Ascending aorta (tissue), 2 donors: Measurements from ENCODE around the gene PLB1. TPM values are rescaled to one million over a fixed set of nuclear protein-coding genes. Genes with fewer than 3 reads are reported as not detected.

Experiments used
- DNase-seq, 2 donors: peaks; one replicate each; pipeline ENCODE4 v3.0.0-alpha.2; 2019; ENCODE audit warnings: low spot score in 2 of 2
- H3K27ac ChIP-seq, 2 donors: fragments of 200-600 bp; sonication (generic); one replicate each; pipeline ENCODE4 v1.5.1; 2016 to 2017; ENCODE audit warnings: mild to moderate bottlenecking in 1 of 2
- H3K27me3 ChIP-seq: fragments of 200-600 bp; sonication (generic); one replicate; pipeline ENCODE4 v1.5.1; 2017
- H3K36me3 ChIP-seq, 2 donors: fragments of 200-600 bp; sonication (generic); one replicate each; pipeline ENCODE4 v1.5.1; 2016
- H3K4me1 ChIP-seq, 2 donors: fragments of 200-600 bp; sonication (generic); one replicate each; pipeline ENCODE4 v1.5.1; 2016 to 2017; ENCODE audit warnings: mild to moderate bottlenecking in 1 of 2
- H3K4me3 ChIP-seq, 2 donors: fragments of 200-600 bp; sonication (generic); one replicate each; pipeline ENCODE4 v1.5.1; 2016 to 2017; ENCODE audit warnings: mild to moderate bottlenecking in 1 of 2
- H3K9me3 ChIP-seq, 2 donors: fragments of 200-600 bp; sonication (generic); one replicate each; pipeline ENCODE4 v1.5.1; 2016
- intact Hi-C: fragments of 100-400 bp; cut with DNase I; formaldehyde crosslinking; loops from one replicate; pipeline ENCODE4 v1.15.1; 2023
- total RNA-seq: library from RNA; depleted of rRNA; stranded (reverse); fragments of >200 nt; gene quantifications from one replicate; pipeline ENCODE4 v1.1.0, GENCODE V29; 2016
- TF ChIP-seq, protein P1 (sequence below), 3 experiments: fragments of 200-600 bp in 2 of 3; fragments of 450-650 bp in 1 of 3; sonication (generic) in 2 of 3; IDR thresholded peaks; one replicate each; pipeline ENCODE4 v1.5.1; 2016 to 2019; ENCODE audit warnings: antibody characterized with exemption in 3 of 3, mild to moderate bottlenecking in 1 of 3, moderate library complexity in 1 of 3

Gene PLB1
- total RNA-seq, 1 donor from 2014 or later: 9.7 TPM

DNA sequence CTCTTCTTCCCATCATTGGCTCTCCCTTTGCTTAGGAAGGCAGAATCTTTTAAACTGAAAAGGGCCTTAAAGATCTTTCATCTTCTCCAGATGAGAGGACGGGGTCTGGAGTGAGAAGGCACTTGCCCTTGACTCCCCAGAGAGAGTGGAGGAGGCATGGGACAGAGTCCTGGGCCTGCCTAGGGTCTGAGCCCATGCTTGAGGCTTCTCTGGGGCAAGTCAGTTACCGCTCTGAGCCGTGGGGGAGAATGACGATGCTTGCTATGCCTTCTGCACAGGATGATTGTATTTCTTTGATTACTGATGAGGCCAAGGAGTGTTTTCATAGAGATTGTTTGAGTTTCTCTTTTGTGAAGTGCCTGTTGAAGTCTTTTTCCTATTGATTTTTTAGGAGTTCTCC lies 921 bp downstream of the PLB1 start:
- Histone ChIP-seq H3K4me1 (no peaks in the 10 kb centered on the region), H3K4me3 (no peak overlapping the region), H3K9me3 (no peaks in the 10 kb centered on the region), H3K27ac (no peak overlapping the region), H3K36me3 (no peaks in the 10 kb centered on the region), H3K27me3 (no peaks in the 10 kb centered on the region)
- intact Hi-C loops: no loop called here
- no peak for DNase-seq
- TF ChIP-seq, protein P1, sequence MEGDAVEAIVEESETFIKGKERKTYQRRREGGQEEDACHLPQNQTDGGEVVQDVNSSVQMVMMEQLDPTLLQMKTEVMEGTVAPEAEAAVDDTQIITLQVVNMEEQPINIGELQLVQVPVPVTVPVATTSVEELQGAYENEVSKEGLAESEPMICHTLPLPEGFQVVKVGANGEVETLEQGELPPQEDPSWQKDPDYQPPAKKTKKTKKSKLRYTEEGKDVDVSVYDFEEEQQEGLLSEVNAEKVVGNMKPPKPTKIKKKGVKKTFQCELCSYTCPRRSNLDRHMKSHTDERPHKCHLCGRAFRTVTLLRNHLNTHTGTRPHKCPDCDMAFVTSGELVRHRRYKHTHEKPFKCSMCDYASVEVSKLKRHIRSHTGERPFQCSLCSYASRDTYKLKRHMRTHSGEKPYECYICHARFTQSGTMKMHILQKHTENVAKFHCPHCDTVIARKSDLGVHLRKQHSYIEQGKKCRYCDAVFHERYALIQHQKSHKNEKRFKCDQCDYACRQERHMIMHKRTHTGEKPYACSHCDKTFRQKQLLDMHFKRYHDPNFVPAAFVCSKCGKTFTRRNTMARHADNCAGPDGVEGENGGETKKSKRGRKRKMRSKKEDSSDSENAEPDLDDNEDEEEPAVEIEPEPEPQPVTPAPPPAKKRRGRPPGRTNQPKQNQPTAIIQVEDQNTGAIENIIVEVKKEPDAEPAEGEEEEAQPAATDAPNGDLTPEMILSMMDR (IDR thresholded peaks at IDR 0.05): no peak

DNA sequence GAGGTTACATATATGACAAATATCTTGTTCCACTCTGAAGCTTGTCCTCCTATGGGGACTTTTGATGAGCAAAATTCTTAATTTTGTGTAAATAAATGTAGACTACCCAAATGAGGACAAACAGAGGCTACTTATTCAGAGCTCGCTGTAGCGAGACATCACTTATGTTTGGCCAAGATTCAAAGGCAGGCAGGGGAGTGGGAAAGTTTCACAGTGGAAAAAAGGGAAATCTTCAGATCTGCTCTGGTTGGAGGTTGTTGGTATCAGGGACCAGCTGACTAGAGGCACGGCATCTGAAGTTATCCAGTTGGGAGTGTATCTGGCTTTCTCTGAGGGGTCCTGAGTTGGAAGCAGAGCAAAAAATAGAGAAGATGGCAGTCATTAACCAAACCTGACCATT lies 1.3 kb downstream of the PLB1 start:
- TF ChIP-seq, protein P1 (IDR thresholded peaks at IDR 0.05): no peak
- no peak overlapping the region for H3K4me3 ChIP-seq
- H3K4me1 ChIP-seq: no peaks in the 10 kb centered on the region
- intact Hi-C loops: no loop called here
- H3K27me3 ChIP-seq: no peaks in the 10 kb centered on the region
- DNase-seq: no peak
- H3K9me3 ChIP-seq: no peaks in the 10 kb centered on the region
- no peaks in the 10 kb centered on the region for H3K36me3 ChIP-seq
- H3K27ac ChIP-seq: no peak overlapping the region

DNA sequence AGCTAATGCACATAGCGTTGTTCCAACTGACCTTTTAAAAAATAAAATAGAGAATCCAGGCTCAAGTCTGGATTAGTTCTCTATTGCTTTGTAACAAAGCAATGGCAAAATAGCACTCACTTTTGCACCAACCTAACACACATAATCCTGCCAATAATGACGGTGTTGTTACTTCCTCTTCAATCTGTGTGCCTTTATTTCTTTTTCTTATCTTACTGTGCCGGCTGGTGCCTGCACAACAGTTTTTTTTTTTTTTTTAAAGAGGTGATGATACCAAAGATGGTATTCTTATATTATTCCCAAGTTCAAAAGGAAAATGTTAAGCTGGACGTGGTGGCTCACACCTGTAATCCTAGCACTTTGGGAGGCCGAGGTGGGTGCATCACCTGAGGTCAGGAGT lies 3.4 kb downstream of the PLB1 start:
- intact Hi-C loops: no loop called here

DNA sequence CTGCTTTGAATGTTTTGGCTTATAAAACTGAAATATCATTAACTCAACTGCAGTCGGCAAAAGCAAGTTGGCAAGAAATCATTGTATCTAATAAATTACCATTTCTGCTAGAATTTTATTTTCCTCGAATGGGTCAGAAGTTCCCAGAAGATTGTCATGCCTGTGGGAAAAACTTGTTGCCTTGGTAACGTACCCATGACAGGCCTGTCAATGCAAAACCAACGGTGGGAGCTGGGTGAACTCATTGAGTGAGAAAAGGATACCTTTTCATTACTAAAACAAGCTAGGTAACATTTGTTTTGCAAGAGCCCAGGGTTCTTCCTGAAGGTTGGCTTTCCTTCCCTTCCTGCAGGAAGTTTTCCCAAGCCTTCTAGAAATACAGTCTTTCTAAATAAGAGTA lies 9.5 kb downstream of the PLB1 start:
- no peak overlapping the region for H3K27ac ChIP-seq
- TF ChIP-seq, protein P1 (IDR thresholded peaks at IDR 0.05): no peak
- no peaks in the 10 kb centered on the region for H3K4me1 ChIP-seq
- no peak overlapping the region for H3K4me3 ChIP-seq
- intact Hi-C loops: no loop called here
- no peaks in the 10 kb centered on the region for H3K36me3 ChIP-seq
- no peaks in the 10 kb centered on the region for H3K9me3 ChIP-seq
- no peak for DNase-seq
- H3K27me3 ChIP-seq: no peaks in the 10 kb centered on the region

More for the DNA sequence above, 3.4 kb downstream of the PLB1 start:
- H3K27me3 ChIP-seq: no peaks in the 10 kb centered on the region
- no peaks in the 10 kb centered on the region for H3K9me3 ChIP-seq
- no peak overlapping the region for H3K4me3 ChIP-seq
- H3K36me3 ChIP-seq: no peaks in the 10 kb centered on the region
- no peak for DNase-seq
- H3K4me1 ChIP-seq: no peaks in the 10 kb centered on the region
- no peak overlapping the region for H3K27ac ChIP-seq
- TF ChIP-seq, protein P1 (IDR thresholded peaks at IDR 0.05): no peak

DNA sequence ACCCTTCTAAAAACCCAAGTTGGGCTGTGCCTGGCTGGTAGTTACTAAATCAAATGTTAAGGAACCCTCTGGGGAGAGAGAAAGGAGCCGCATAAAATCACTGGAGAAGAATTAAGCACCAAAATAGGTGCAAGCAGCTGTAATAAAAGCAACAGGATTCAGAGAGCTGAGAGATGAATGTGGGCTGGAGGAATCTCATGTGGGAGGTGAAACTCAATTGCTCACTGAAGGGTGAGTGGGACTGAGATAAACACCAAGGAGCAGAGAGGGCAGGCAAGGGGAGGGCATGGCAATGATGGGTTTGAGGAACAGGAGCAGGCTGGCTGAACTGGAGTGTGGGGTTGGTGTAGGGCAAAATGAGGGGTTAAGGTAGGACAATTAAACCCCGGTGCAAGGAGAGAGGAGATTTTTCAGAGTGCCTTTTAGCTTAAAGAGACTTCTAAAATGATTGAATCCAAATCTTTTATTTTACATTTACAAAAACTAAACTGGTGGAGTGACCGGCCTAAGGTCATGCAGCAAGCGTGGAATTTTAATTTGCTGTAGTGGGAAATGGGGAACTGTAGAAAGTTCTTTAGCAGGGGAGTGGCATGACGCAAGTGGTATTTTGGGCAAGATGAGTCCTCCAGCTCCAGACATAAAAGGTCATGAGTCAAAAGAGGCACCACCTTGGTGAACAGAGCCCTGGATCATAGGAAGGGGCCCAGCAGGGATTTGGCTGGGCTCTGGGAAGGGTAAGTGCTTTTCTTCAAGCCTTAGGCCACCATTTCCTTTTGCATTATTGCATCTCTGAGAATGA lies 10.5 kb downstream of the PLB1 start:
- Histone ChIP-seq H3K36me3 (no peaks in the 10 kb centered on the region), H3K4me3 (no peak overlapping the region), H3K4me1 (no peaks in the 10 kb centered on the region), H3K27ac (no peak overlapping the region), H3K9me3 (no peaks in the 10 kb centered on the region), H3K27me3 (no peaks in the 10 kb centered on the region)
- intact Hi-C loops: no loop called here
- TF ChIP-seq, protein P1 (IDR thresholded peaks at IDR 0.05): no peak
- DNase-seq: no peak
